ENCODE measurements around the gene AIP.
"Not testable (repeated sequence)": the region's sequence is repeated elsewhere in the genome, so short reads cannot be mapped to it uniquely, and the experiment has no call there.

The AIP gene

GRCh38 chr11:67507864-67508485 lies 25.1 kb downstream of the AIP start, which contains the start of gene CDK2AP2:
TSS of gene CDK2AP2 (minus strand) at chr11:67508162. CDS start at chr11:67508082, 80 bp downstream.
- DNase-seq, result peak; percentile 88

GRCh38 chr11:67508486-67509121 lies 25.8 kb downstream of the AIP start:
- DNase-seq, result peak; percentile 97

GRCh38 chr11:67510023-67510345 lies 27.2 kb downstream of the AIP start:
- DNase-seq, result no peak

- not testable (repeated sequence) for DNase-seq
Observed at GRCh38 chr11:67511558-67511957, 28.7 kb downstream of the AIP start.

- no peak for DNase-seq
Observed at GRCh38 chr11:67514116-67514515, 31.3 kb downstream of the AIP start.

- DNase-seq, result no peak
Observed at GRCh38 chr11:67516806-67517205, 34.0 kb downstream of the AIP start.

- no peak for DNase-seq
Observed at GRCh38 chr11:67517784-67518552, 35.1 kb downstream of the AIP start.

- DNase-seq, result no peak
Observed at GRCh38 chr11:67519726-67520125, 36.9 kb downstream of the AIP start.

- no peak for DNase-seq
Observed at GRCh38 chr11:67520856-67521824, 38.3 kb downstream of the AIP start.

GRCh38 chr11:67521924-67522323 lies 39.1 kb downstream of the AIP start:
- DNase-seq, result no peak

GRCh38 chr11:67522338-67522737 lies 39.5 kb downstream of the AIP start:
- no peak for DNase-seq

- DNase-seq, result no peak
Observed at GRCh38 chr11:67522844-67523555, 40.2 kb downstream of the AIP start, which contains the start of gene CABP2. TSS of gene CABP2 (minus strand) at chr11:67523446. CDS start at chr11:67523326, 120 bp downstream.

- DNase-seq, result no peak
Observed at GRCh38 chr11:67523556-67524479, 41.0 kb downstream of the AIP start.

GRCh38 chr11:67524480-67524808 lies 41.6 kb downstream of the AIP start:
- DNase-seq, result no peak

- DNase-seq, result no peak
Observed at GRCh38 chr11:67525275-67525976, 42.6 kb downstream of the AIP start.

- DNase-seq, result no peak
Observed at GRCh38 chr11:67528376-67528775, 45.5 kb downstream of the AIP start.

- DNase-seq, result no peak
Observed at GRCh38 chr11:67530282-67530592, 47.4 kb downstream of the AIP start.

GRCh38 chr11:67532889-67533288 lies 50.1 kb downstream of the AIP start:
- no peak for DNase-seq

- no peak for DNase-seq
Observed at GRCh38 chr11:67534070-67534679, 51.3 kb downstream of the AIP start.

GRCh38 chr11:67535561-67535960 lies 52.7 kb downstream of the AIP start:
- no peak for DNase-seq

Measured in NCI-H2107 (cell line).